Stimulated activated CD4-positive, alpha-beta T cell treated with anti-CD3 and anti-CD28 coated beads, Interleukin-2, amount 100 ng/mL, for 24 hours (primary cell): Measurements from ENCODE around the gene GCGR.

ENCODE experiments used
- DNase-seq, 2 donors: peaks; one replicate each; pipeline ENCODE4 v3.0.0-alpha.2; 2020

The GCGR gene

DNA sequence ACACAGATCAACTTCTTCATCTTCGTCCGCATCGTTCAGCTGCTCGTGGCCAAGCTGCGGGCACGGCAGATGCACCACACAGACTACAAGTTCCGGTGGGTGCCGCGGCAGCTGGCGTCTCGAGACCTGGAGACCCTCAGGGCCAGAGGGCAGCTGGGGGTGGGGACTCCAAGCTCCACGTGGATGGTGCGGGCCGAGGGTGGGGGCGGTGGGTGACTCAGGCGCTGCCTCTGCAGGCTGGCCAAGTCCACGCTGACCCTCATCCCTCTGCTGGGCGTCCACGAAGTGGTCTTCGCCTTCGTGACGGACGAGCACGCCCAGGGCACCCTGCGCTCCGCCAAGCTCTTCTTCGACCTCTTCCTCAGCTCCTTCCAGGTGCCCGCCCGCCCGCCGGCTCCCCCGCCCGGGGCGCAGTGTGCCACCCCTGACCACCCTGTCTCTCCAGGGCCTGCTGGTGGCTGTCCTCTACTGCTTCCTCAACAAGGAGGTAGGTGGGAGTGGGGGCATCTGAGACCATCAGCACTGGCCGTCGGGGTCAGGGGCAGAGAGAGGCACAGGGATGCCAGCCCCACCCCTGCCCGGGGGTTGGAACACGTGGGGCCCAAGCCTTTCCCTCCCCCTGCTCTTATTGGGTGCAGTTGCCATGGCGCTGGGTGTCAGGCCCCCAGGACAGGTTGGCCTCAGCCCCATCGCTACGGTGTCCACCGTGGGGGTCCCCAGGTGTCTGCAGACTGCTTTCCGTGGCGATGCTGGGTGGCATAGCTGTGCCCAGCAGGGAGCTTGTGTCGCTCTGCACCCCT, 8.8 kb downstream of the GCGR start:
- DNase-seq: no peak

DNA sequence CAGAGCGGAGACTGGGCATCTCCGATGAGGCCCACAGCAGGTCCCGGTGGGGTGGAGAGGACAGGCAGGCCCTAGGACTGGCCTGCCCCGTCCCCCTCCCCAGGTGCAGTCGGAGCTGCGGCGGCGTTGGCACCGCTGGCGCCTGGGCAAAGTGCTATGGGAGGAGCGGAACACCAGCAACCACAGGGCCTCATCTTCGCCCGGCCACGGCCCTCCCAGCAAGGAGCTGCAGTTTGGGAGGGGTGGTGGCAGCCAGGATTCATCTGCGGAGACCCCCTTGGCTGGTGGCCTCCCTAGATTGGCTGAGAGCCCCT, 9.4 kb downstream of the GCGR start:
- DNase-seq: no peak

DNA sequence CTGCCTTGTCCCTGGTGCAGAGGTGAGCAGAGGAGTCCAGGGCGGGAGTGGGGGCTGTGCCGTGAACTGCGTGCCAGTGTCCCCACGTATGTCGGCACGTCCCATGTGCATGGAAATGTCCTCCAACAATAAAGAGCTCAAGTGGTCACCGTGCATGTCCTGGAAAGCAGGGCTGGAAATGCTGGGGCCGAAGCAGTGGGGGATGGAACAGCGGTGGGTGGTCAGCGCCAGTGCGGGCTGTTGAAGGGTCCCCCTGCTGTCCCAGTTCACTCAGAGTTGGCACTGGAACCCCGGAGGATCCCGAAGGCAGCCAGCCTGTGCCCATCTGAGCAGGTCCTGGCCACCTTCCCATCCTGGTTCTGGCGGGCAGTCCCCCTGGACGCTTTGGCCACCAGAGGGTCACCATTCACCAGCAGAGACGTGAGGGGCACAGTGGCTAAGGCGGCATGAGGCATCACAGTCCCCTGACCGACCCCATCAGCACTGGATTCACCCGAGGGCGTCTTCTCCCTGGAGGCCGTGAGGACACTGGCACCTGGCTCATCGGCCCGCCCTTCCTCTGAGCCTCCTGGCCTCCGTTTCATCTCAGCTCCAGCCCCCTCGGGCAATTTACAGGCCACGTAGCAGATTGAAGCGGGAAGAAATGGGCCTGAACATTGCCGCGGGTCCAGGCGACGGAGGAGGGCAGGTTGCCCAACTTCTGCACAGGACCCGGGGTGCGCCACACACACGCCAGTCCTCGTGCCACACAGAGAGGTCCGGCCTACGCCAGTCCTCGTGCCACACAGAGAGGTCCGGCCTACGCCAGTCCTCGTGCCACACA, 10.1 kb downstream of the GCGR start:
- DNase-seq: no peak

- DNase-seq: no peak
These were observed 11.0 kb downstream of the GCGR start for GRCh38 chr17:81814748-81815645.

- no peak for DNase-seq
These were observed 11.7 kb downstream of the GCGR start for GRCh38 chr17:81815646-81815986.

GRCh38 chr17:81817758-81818147, 13.8 kb downstream of the GCGR start:
- DNase-seq: no peak

DNA sequence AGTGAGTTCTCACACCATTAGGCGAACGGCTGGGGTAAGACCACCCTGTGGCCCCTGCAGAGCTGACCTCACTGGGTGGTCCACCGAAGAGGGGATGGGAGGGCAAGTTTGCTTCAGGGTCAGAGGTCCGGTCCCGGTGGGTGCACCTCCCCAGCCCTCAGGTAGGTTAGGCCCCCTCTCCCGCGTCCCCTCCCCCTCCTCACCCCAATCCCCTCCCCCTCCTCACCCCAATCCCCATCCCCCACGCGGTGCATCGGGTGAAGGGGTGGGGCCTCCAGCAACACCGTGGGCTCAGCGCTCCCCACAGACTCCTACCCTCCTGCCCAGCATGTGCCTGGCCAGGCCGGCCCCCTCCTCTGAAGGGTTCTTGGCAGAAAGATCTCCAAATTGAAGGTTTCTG, 15.8 kb downstream of the GCGR start:
- no peak for DNase-seq

DNA sequence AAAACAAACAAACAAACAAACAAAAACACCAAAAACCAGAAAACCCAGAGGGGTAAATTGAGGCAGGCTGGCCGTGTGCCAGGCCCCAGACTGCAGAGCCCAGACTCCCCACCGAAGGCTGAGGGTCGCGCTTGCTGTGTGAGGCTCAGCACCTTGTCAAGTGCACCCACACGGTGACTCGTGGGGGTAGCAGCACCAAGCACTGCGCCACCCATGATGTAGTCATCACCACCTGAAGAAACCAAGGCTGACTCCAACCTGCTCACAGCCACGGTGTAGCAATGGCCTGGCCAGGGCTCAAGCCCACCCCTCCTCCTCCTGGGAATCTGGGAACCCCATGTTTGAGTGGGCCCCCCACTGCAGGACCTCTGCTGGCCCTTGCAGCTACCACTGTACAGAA, 17.2 kb downstream of the GCGR start:
- DNase-seq: no peak

DNA sequence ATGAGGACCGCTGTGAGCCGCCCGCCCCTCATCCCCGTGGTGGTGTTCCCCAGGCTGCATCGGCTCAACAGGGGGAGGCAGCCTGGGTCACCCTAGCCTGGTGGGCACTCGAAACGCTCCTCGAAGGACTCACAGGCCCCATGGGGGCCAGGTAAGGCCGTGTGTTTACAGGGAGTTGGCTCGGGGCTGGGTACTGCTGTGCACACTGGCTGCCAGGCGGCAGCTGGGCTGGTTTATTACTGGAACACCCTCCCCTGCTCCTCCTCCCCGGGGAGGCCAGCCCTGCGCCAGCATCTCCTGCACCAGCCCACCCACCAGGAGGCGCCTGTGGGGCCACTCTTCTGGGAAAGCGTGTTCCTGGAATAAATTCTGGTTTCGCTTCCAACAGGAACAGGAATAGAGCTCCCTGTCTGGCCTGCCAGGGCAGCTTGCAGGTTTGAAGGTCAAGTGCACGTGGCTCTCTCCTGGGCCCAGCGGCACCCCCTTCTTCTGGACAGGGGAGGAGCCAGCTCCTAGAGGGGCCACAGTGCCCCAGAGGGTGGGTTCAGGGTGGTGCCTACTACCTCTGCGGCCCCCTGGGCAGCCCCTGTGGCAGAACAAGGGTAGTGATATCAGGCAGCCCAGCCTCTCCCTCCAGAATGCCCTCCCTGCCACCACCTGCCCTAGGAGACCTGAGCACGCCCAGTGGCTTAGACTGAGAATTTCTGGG, 17.8 kb downstream of the GCGR start:
- DNase-seq: no peak

GRCh38 chr17:81822312-81822637, 18.3 kb downstream of the GCGR start:
- DNase-seq: no peak

DNA sequence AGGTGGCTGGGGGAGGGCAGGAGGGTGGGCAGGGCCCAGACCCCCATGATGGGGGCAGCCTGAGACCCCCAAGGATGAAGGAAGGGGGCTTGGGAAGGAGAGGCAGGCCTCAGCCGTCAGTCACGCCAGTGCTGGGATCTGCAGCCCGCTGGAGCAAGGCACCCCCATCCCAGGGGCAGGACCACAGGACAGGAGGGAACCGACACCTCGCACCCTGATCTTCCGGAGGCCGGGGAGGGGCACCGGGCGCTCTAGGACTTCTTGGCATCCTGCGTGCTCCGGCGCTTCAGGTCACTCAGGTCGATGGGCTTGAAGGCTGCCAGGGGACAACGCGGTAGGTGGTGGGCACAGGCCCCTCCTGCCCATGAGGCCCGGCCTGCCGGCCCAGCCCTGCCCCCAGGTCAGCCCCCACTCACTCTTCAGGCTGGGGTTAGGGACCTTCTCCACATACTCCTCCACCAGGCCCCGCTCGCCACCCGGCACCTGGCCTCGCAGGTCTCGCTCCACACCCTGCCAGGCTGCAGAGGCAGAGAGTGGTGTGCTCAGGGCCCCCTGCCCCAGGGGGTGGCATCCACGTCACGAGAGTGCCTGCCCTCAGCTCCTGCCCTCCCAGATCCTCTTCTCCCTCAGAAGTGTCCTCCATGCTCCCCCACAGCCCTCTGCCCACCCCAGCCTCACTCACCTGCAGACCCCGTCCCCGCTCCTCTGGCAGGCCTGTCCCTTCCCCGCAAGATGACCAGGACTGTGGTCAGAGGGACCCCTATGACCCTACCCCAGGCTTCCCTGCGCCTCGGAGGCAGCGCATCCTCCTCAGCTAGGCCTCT, 19.3 kb downstream of the GCGR start:
- no peak for DNase-seq

GRCh38 chr17:81823820-81824550, 20.0 kb downstream of the GCGR start:
- no peak for DNase-seq

GRCh38 chr17:81824595-81824994, 20.6 kb downstream of the GCGR start:
- no peak for DNase-seq

GRCh38 chr17:81825841-81826466, 22.0 kb downstream of the GCGR start:
- DNase-seq: no peak

- DNase-seq: no peak
These were observed 24.7 kb downstream of the GCGR start for GRCh38 chr17:81828656-81829055.

GRCh38 chr17:81829858-81830257, 25.9 kb downstream of the GCGR start:
- no peak for DNase-seq

DNA sequence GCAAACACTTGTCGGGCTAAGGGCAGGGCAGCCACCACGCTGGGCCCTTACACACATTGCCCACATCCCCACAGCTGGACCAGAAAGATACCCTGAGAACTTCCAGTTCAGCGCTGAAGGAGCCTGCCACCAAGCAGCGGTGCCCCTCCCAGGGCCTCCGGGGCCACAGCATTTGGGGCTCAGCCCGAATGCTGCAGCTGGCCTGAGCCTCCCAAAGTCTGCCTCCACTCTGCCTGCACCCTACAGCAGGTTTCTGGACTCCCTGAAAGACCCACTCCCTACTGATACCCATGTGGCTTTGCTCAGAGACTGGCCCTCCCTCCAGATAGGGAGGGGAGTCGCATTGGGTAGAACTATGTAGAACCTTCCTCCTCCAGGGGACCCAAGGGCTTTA, 27.6 kb downstream of the GCGR start:
- peak in 1 of 2 donors; percentile 24 for DNase-seq

- peak; percentile 49 to 60 for DNase-seq
These were observed 28.1 kb downstream of the GCGR start for GRCh38 chr17:81831957-81832607.

DNA sequence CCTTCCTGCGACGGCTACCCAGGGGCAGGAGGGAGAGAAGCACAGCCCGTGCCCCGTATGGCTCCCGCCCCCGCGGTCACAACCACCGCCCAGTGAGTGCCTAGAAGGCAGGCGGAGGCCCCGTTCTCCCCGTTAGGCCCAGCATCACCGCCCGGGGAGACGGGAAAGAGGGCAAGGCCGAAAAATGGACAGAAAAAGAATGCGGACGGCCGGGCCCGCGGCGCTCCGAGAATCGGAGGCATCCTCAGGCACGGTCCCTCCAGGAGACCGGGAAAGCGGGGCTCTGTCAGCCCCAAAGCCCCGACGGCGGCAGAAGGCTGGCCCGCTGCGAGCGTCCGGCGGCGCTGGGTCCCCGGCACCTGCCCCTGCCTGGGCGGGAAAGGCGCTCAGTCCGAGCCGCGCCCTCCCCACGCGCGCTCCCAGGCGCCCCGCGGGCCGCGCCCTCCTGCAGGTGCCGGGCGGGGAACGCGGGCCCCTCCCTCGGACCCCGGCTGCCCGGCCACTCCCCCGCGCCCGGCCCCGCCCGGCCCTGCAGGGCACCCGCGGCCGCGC, 28.7 kb downstream of the GCGR start:
- peak; percentile 60 to 62 for DNase-seq
